SK-N-SH treated with all-trans-retinoic acid at 6 μM for 48 hours (cell line): Measurements from ENCODE around the gene BICD1.

Experiments used
- ARNTL ChIP-seq: fragments of 450-650 bp; formaldehyde crosslinking; IDR thresholded peaks from 2 replicates; pipeline ENCODE4 v1.5.0; 2020; ENCODE audit warnings: low read depth, mild to moderate bottlenecking, moderate library complexity, borderline replicate concordance
- CREB5 ChIP-seq: fragments of 250-450 bp; sonication (Bioruptor Pico); IDR thresholded peaks from 2 replicates; pipeline ENCODE4 v1.5.1; 2020; ENCODE audit warnings: low read depth, mild to moderate bottlenecking, moderate library complexity
- ESRRG ChIP-seq: fragments of 250-450 bp; sonication (Bioruptor Pico); IDR thresholded peaks from 2 replicates; pipeline ENCODE4 v1.6.1; 2021; ENCODE audit warnings: mild to moderate bottlenecking
- ISL1 ChIP-seq: fragments of 250-450 bp; sonication (Bioruptor Pico); IDR thresholded peaks from 2 replicates; pipeline ENCODE4 v2.1.2; 2022; ENCODE audit warnings: mild to moderate bottlenecking, moderate library complexity
- PATZ1 ChIP-seq: fragments of 250-450 bp; sonication (Bioruptor Pico); IDR thresholded peaks from 2 replicates; pipeline ENCODE4 v1.8.0; 2020; ENCODE audit warnings: mild to moderate bottlenecking, moderate library complexity, borderline replicate concordance
- POU6F1 ChIP-seq: fragments of 250-450 bp; sonication (Bioruptor Pico); IDR thresholded peaks from 2 replicates; pipeline ENCODE4 v1.8.0; 2021; ENCODE audit warnings: low read depth, mild to moderate bottlenecking, moderate library complexity, borderline replicate concordance
- RARB ChIP-seq: fragments of 250-450 bp; sonication (Bioruptor Pico); IDR thresholded peaks from 2 replicates; pipeline ENCODE4 v1.8.0; 2021; ENCODE audit warnings: mild to moderate bottlenecking, moderate library complexity
- TCF4 ChIP-seq: fragments of 250-450 bp; sonication (Bioruptor Pico); IDR thresholded peaks from 2 replicates; pipeline ENCODE4 v1.8.0; 2021; ENCODE audit warnings: mild to moderate bottlenecking, moderate library complexity, borderline replicate concordance
- TSHZ2 ChIP-seq: fragments of 250-450 bp; sonication (Bioruptor Pico); IDR thresholded peaks from 2 replicates; pipeline ENCODE4 v1.5.0; 2020; ENCODE audit warnings: mild to moderate bottlenecking, moderate library complexity
- ZNF565 ChIP-seq: fragments of 450-650 bp; formaldehyde crosslinking; conservative IDR thresholded peaks from 2 replicates; pipeline ENCODE4 v1.5.0; 2020; ENCODE audit warnings: low read depth, mild to moderate bottlenecking, moderate library complexity
- ZNF70 ChIP-seq: fragments of 450-650 bp; formaldehyde crosslinking; IDR thresholded peaks from 2 replicates; pipeline ENCODE4 v1.5.0; 2020; ENCODE audit warnings: mild to moderate bottlenecking, moderate library complexity
- ZNF8 ChIP-seq: fragments of 450-650 bp; formaldehyde crosslinking; IDR thresholded peaks from 2 replicates; pipeline ENCODE4 v1.5.0; 2020; ENCODE audit warnings: mild to moderate bottlenecking, moderate library complexity

- no peak for TF ChIP-seq POU6F1 (CRISPR knock-in tag)
- no peak for TF ChIP-seq TSHZ2 (CRISPR knock-in tag)
- no peak for TF ChIP-seq PATZ1 (CRISPR knock-in tag)
- no peak for TF ChIP-seq TCF4
- no peak for TF ChIP-seq ISL1 (CRISPR knock-in tag)
- no peak for TF ChIP-seq ARNTL (CRISPR knock-in tag)
- TF ChIP-seq ZNF565 (CRISPR knock-in tag): no peak
- TF ChIP-seq ZNF8: no peak
- TF ChIP-seq CREB5 (CRISPR knock-in tag): no peak
- no peak for TF ChIP-seq ZNF70 (CRISPR knock-in tag)
- no peak for TF ChIP-seq RARB
- no peak for TF ChIP-seq ESRRG (CRISPR knock-in tag)
These were observed 18.9 kb downstream of the BICD1 start for GRCh38 chr12:32125455-32126084.
